ENCODE results near the gene ZDHHC7.
"Not testable (repeated sequence)": the region's sequence is repeated elsewhere in the genome, so short reads cannot be mapped to it uniquely, and the experiment has no call there.

The ZDHHC7 gene

DNA sequence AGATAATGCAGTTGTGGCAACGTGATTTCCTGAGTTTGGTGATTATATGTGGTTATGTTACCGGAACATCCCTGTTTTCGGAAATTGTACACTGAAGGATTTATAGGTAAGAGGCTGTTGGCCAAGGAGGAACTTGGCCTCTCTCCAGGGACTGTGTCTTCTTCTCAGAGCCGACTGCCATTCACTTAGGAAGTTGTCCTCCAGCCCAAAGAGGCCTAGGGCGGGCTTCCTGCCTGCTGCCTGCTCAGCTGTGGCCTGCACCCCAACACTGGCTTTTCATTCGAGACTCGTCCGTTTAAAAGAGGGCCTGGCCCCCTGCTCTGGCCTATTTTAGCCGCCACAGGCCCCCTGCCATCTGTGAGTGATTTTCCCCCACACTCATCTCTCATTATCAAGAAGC is 64.3 kb downstream of the ZDHHC7 start:
- DNase-seq (ENCODE audit: low read depth) = no peak
- no peak overlapping the region for H3K4me3 ChIP-seq (ENCODE audit: low read length)
- TF ChIP-seq, protein P1, sequence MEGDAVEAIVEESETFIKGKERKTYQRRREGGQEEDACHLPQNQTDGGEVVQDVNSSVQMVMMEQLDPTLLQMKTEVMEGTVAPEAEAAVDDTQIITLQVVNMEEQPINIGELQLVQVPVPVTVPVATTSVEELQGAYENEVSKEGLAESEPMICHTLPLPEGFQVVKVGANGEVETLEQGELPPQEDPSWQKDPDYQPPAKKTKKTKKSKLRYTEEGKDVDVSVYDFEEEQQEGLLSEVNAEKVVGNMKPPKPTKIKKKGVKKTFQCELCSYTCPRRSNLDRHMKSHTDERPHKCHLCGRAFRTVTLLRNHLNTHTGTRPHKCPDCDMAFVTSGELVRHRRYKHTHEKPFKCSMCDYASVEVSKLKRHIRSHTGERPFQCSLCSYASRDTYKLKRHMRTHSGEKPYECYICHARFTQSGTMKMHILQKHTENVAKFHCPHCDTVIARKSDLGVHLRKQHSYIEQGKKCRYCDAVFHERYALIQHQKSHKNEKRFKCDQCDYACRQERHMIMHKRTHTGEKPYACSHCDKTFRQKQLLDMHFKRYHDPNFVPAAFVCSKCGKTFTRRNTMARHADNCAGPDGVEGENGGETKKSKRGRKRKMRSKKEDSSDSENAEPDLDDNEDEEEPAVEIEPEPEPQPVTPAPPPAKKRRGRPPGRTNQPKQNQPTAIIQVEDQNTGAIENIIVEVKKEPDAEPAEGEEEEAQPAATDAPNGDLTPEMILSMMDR (IDR thresholded peaks at IDR 0.05; ENCODE audit: insufficient read depth, low read depth, low read length, missing control alignments) = no peak

DNA sequence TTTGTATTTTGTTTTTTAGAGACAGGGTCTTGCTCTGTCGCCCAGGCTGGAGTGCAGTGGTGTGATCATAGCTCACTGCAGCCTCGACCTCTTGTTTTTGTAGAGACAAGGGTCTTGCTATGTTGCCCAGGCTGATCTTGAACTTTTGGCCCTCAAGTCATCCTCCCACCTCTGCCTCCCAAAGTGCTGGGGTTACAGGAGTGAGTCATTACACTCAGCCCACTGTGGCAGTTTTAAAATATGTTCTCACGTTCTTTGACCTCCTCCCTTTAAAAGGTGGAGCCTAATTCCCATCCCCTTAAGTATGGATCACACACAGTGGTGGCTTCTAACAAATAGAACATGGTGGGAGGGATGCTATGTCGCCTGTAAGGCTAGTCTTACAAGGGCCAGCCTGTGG is 67.7 kb downstream of the ZDHHC7 start:
- TF ChIP-seq, protein P1 (IDR thresholded peaks at IDR 0.05; ENCODE audit: insufficient read depth, low read depth, low read length, missing control alignments) = no peak
- no peak overlapping the region for H3K4me3 ChIP-seq (ENCODE audit: low read length)
- no peak for DNase-seq (ENCODE audit: low read depth)

DNA sequence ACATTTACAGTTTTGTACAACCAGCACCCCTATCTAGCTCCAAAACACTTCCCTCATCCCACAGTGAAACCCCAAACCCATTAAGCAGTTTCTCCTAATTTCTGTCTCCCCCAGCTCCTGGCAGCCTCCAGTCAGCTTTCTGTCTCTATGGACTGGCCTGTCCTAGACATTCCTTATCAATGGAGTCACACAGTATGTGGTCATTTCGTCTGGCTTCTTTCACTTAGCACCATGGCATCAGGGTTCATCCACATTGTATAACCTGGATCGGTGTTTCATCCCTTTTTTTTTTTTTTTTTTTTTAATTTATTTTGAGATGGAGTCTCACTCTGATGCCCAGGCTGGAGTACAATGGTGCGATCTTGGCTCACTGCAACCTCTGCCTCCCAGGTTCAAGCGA is 68.5 kb downstream of the ZDHHC7 start:
- no peak overlapping the region for H3K4me3 ChIP-seq (ENCODE audit: low read length)
- TF ChIP-seq, protein P1 (IDR thresholded peaks at IDR 0.05; ENCODE audit: insufficient read depth, low read depth, low read length, missing control alignments) = no peak
- no peak for DNase-seq (ENCODE audit: low read depth)

DNA sequence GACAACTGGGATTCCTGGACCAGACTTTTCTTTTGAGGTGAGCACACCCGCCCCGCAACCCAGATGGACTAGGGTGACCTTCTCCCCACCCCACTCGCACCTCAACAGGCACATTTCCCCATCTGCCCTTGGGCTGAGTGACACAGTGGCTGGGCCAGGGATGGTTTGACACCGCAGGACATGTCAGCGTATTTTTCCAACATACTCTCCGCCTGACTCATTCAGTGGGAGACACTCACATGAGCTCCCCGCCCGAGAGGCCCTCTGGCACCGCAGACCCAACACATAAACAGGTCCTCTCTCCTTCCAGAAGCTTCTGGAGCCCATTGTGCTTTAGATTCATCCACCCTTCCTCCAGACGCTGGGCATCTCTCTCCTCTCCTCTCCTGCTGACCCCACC is 69.4 kb downstream of the ZDHHC7 start:
- H3K4me3 ChIP-seq (ENCODE audit: low read length) = no peak overlapping the region
- DNase-seq (ENCODE audit: low read depth) = peak; percentile 70
- TF ChIP-seq, protein P1 (IDR thresholded peaks at IDR 0.05; ENCODE audit: insufficient read depth, low read depth, low read length, missing control alignments) = no peak

DNA sequence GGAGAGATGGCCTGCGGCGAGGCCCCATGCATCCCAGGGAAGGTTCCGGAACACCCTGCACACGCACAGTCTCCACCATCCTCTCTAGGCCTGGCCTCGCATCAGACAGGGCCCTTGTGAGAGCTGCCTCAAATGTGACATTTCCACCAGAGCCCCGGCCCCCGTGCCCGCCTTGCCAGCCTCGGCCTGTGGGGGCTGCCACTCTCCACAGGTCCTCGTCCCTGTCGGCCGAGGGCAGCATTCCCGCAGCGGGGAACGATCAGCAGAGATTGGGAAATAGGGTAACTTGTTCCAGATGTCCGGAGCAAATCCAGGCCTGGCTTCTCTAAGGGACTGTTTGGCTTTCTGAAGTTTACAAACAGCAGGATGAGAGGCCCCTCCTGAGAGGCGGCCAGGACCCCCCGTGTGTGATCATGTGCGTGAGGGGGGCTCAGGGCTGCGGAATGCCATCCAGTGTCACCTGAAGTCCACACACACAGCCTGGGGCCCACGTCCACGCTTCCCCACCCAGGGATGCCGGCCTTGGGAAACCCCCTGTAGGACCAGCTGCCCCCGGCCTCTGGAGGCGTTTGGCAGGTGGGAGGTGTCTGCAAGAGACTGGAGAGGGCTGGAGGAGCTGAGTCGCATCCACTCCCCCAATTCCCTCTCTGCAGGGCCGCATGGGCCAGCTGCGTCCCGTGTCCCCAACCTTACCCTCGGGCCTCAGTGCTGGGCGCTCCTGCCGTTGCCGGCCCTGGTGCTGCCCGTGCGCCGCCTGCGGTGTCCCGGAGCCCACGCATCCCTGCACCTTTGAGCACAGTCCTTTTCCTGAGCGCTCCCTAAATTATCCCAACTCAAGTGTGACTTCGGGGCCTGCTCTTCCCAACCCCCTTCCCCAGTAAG is 70.4 kb downstream of the ZDHHC7 start:
- TF ChIP-seq, protein P1 (IDR thresholded peaks at IDR 0.05; ENCODE audit: insufficient read depth, low read depth, low read length, missing control alignments) = no peak
- H3K4me3 ChIP-seq (ENCODE audit: low read length) = no peak overlapping the region
- no peak for DNase-seq (ENCODE audit: low read depth)

DNA sequence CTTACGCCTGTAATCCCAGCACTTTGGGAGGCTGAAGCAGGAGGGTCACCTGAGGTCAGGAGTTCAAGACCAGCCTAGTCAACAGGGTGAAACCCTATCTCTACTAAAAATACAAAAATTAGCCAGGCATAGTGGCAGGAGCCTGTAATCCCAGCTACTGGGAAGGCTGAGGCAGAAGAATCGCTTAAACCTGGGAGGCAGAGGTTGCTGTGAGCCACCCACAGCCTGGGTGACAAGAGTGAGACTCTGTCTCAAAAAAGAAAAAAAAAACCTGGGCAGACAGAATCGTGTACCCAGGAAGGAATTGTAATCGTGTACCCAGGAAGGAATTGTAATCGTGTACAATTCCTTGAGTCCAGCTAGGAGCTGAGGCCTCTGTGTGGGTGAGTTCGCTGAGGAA is 72.7 kb downstream of the ZDHHC7 start:
- not testable (repeated sequence) for DNase-seq (ENCODE audit: low read depth); H3K4me3 ChIP-seq (ENCODE audit: low read length)

DNA sequence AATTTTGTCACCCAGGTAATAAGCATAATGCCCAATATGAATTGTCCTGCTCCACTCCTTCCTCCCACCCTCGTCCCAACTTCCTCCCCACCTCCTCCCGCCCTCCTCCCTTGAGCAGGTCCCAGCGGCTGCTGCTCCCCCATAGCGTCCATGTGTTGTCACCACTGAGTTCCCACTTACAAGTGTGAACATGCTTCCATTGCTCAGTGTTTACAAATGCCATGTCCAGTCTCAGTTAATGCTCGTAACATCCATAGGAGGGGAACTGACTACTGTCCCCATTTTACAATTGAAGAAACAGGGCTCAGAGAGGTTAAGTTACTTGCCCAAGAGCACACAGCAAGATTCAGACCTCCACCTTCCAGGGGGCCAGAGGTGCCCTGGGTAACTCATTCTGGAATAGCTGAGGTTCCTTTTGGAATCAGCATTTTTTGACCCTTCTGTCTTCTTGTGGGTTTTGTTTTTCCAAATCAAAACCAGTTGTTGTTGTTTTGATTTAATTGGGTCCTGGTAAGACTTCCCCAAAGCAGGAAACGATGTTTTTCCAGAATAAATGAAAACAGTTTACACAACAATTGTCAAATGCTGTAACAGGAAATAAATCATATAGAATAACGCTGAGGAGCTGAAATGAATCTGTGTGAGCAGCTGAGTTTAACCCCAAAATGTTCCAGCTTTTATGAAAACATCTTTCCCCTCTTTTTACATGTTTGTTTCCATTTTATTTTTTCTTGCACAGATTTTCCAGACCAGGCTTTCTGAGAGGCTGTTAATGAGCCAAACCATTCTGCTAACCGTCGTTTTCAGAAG is 73.9 kb downstream of the ZDHHC7 start:
- TF ChIP-seq, protein P1 (IDR thresholded peaks at IDR 0.05; ENCODE audit: insufficient read depth, low read depth, low read length, missing control alignments) = no peak
- peak; percentile 51 for DNase-seq (ENCODE audit: low read depth)
- H3K4me3 ChIP-seq (ENCODE audit: low read length) = no peak overlapping the region

All from epithelial cell of esophagus (primary cell).